Esophagus squamous epithelium (tissue), 4 donors: ENCODE results near the gene TMEM158.

Source experiments
- CTCF ChIP-seq, 6 experiments: fragments of 450-650 bp in 4 of 6; fragments of 200-600 bp in 2 of 6; sonication (generic) in 2 of 6; IDR thresholded peaks; one replicate each; pipeline ENCODE4 v1.5.1; 2016 to 2019; ENCODE audit warnings: antibody characterized with exemption in 6 of 6, mild to moderate bottlenecking in 4 of 6, moderate library complexity in 4 of 6
- POLR2A ChIP-seq, 4 donors: fragments of 450-650 bp; IDR thresholded peaks; one replicate each; pipeline ENCODE4 v1.6.1; 2017; ENCODE audit warnings: antibody characterized with exemption in 4 of 4, mild to moderate bottlenecking in 4 of 4, moderate library complexity in 3 of 4

GRCh38 chr3:45210308-45211041, 15.6 kb downstream of the TMEM158 start:
- TF ChIP-seq CTCF (IDR thresholded peaks at IDR 0.05) = peak; percentile 52 to 97 (median 92)
- TF ChIP-seq POLR2A (IDR thresholded peaks at IDR 0.05) = no peak
